ENCODE data around the gene LPP. TPM values are rescaled to one million over a fixed set of nuclear protein-coding genes. Genes with fewer than 3 reads are reported as not detected.

The LPP gene
- total and polyA plus RNA-seq, 2 of the 4 experiments (the other 2 are of a cell fraction): 16.0 to 130 TPM

GRCh38 chr3:188217726-188218125, 63.8 kb downstream of the LPP start:
- Histone ChIP-seq H4K91ac (ENCODE audit: insufficient read depth, low read depth, low read length) (no peak overlapping the region), H2BK20ac (ENCODE audit: low read depth, low read length) (no peak overlapping the region), H3K4me2 (ENCODE audit: low read depth, low read length) (no peak overlapping the region), H2AFZ (replicated peaks; ENCODE audit: low read length, poor library complexity) (no peak overlapping the region), H2AK5ac (ENCODE audit: low read depth, low read length) (no peak overlapping the region), H3K4me3 (ENCODE audit: insufficient read depth, low read depth, low read length) (no peak overlapping the region), H3K27ac (ENCODE audit: insufficient read depth, low read length) (no peak overlapping the region), H3K23ac (ENCODE audit: low read depth, low read length) (peak overlapping the region; percentile 51; the same call in 1 of the 2 replicates), H3K4me1 (ENCODE audit: control insufficient read depth, insufficient read depth, low read length) (peaks cover 33% of the 10 kb centered on the region), H3K9me3 (ENCODE audit: control insufficient read depth, insufficient read depth, low read length) (no peaks in the 10 kb centered on the region), H3K18ac (ENCODE audit: low read depth, low read length) (no peak overlapping the region; the same call in 1 of the 2 replicates), H4K8ac (ENCODE audit: low read depth in 2 of 2, low read length in 2 of 2) (no peak overlapping the region), H3K36me3 (ENCODE audit: control insufficient read depth, insufficient read depth, low read length) (peaks cover 25% of the 10 kb centered on the region), H3K9me1 (ENCODE audit: insufficient read depth, low read length) (peaks cover 35% of the 10 kb centered on the region), H3K9ac (ENCODE audit: low read depth, low read length) (no peak overlapping the region), H4K20me1 (ENCODE audit: insufficient read depth, low read length) (peaks cover 52% of the 10 kb centered on the region), H3K56ac (ENCODE audit: extremely low read depth, insufficient read depth, low read length) (no peak overlapping the region), H3K79me1 (ENCODE audit: low read depth in 1 of 2, low read length in 2 of 2) (peaks cover 24 to 80% of the 10 kb centered on the region in 2 experiments), H2BK120ac (ENCODE audit: low read depth, low read length) (no peak overlapping the region), H2BK15ac (ENCODE audit: low read depth, low read length) (no peak overlapping the region), H4K5ac (ENCODE audit: low read depth, low read length) (no peak overlapping the region), H2AK9ac (replicated peaks; ENCODE audit: low read depth, low read length, poor library complexity) (no peak overlapping the region), H3K4ac (ENCODE audit: low read depth, low read length) (no peak overlapping the region), H3K27me3 (ENCODE audit: control insufficient read depth, insufficient read depth, low read length) (no peaks in the 10 kb centered on the region), H2BK5ac (ENCODE audit: low read depth, low read length, poor library complexity, severe bottlenecking) (no peak overlapping the region), H3K14ac (replicated peaks; ENCODE audit: low read depth, low read length) (no peak overlapping the region)
- TF ChIP-seq RFX5 (IDR thresholded peaks at IDR 0.05; ENCODE audit: low read depth, low read length) (no peak), MXI1 (IDR thresholded peaks at IDR 0.05; ENCODE audit: borderline replicate concordance, low read depth, low read length) (no peak), RAD21 (IDR thresholded peaks at IDR 0.05; ENCODE audit: low read length) (no peak), BHLHE40 (IDR thresholded peaks at IDR 0.05; ENCODE audit: low read depth, low read length) (no peak), FOS (IDR thresholded peaks at IDR 0.05; ENCODE audit: low read depth, low read length) (no peak), MAZ (IDR thresholded peaks at IDR 0.05; ENCODE audit: borderline replicate concordance, low read depth, low read length) (no peak), ELK1 (IDR thresholded peaks at IDR 0.05; ENCODE audit: borderline replicate concordance, low read depth, low read length) (no peak), MAFK (IDR thresholded peaks at IDR 0.05; ENCODE audit: low read depth, low read length) (no peak), POLR2A (IDR thresholded peaks at IDR 0.05; ENCODE audit: low read depth, low read length) (no peak), SMC3 (IDR thresholded peaks at IDR 0.05; ENCODE audit: low read depth, low read length) (no peak), CHD1 (IDR thresholded peaks at IDR 0.05; ENCODE audit: low read depth, low read length) (no peak)
- TF ChIP-seq, protein P1, sequence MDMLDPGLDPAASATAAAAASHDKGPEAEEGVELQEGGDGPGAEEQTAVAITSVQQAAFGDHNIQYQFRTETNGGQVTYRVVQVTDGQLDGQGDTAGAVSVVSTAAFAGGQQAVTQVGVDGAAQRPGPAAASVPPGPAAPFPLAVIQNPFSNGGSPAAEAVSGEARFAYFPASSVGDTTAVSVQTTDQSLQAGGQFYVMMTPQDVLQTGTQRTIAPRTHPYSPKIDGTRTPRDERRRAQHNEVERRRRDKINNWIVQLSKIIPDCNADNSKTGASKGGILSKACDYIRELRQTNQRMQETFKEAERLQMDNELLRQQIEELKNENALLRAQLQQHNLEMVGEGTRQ (IDR thresholded peaks at IDR 0.05; ENCODE audit: low read depth, low read length): no peak
- TF ChIP-seq, protein P2, sequence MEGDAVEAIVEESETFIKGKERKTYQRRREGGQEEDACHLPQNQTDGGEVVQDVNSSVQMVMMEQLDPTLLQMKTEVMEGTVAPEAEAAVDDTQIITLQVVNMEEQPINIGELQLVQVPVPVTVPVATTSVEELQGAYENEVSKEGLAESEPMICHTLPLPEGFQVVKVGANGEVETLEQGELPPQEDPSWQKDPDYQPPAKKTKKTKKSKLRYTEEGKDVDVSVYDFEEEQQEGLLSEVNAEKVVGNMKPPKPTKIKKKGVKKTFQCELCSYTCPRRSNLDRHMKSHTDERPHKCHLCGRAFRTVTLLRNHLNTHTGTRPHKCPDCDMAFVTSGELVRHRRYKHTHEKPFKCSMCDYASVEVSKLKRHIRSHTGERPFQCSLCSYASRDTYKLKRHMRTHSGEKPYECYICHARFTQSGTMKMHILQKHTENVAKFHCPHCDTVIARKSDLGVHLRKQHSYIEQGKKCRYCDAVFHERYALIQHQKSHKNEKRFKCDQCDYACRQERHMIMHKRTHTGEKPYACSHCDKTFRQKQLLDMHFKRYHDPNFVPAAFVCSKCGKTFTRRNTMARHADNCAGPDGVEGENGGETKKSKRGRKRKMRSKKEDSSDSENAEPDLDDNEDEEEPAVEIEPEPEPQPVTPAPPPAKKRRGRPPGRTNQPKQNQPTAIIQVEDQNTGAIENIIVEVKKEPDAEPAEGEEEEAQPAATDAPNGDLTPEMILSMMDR (conservative IDR thresholded peaks at IDR 0.05; ENCODE audit: low read depth, low read length): no peak
- ChIA-PET POLR2A (ENCODE audit: unreplicated experiment) (interaction anchor here (0.5 kb wide), 1 partner anchor 74 kb away, joined by 3 read pairs; no protein-coding TSS in a partner anchor), CTCF (interaction anchor here (0.6 to 1.0 kb wide), 2 partner anchors 47 to 79 kb away, joined by 3 read pairs; no protein-coding TSS in a partner anchor)
- ATAC-seq (ENCODE audit: low read depth) (no peak), DNase-seq (no peak)
- no CpG with 5 or more reads among the region's 4 CpGs for WGBS, 2 experiments (ENCODE audit: extremely low coverage in 2 of 2, insufficient read length in 1 of 2)
- BruUV-seq (replicated peaks): no TSS peak
- in situ Hi-C loops (cut with MboI; ENCODE audit: low sequenced_read_pairs) (no loop called here), intact Hi-C loops (cut with micrococcal nuclease) (no loop called here), dilution Hi-C loops (cut with HindIII; ENCODE audit: low sequenced_read_pairs, unreplicated experiment) (no loop called here)
